Peyer's patch (tissue), 4 donors: Measurements from ENCODE around the gene CTSD.

Experiments used
- POLR2A ChIP-seq, 2 donors: fragments of 450-650 bp; IDR thresholded peaks; one replicate each; pipeline ENCODE4 v1.5.1; 2017; ENCODE audit warnings: antibody characterized with exemption in 2 of 2, mild to moderate bottlenecking in 2 of 2, moderate library complexity in 2 of 2
- TF ChIP-seq, protein P1 (sequence below), 6 experiments: fragments of 450-650 bp in 4 of 6; fragments of 200-600 bp in 2 of 6; sonication (generic) in 1 of 6; IDR thresholded peaks; one replicate each; pipeline ENCODE4 v1.5.1; 2017 to 2019; ENCODE audit warnings: antibody characterized with exemption in 6 of 6, mild to moderate bottlenecking in 3 of 6, moderate library complexity in 1 of 6

DNA sequence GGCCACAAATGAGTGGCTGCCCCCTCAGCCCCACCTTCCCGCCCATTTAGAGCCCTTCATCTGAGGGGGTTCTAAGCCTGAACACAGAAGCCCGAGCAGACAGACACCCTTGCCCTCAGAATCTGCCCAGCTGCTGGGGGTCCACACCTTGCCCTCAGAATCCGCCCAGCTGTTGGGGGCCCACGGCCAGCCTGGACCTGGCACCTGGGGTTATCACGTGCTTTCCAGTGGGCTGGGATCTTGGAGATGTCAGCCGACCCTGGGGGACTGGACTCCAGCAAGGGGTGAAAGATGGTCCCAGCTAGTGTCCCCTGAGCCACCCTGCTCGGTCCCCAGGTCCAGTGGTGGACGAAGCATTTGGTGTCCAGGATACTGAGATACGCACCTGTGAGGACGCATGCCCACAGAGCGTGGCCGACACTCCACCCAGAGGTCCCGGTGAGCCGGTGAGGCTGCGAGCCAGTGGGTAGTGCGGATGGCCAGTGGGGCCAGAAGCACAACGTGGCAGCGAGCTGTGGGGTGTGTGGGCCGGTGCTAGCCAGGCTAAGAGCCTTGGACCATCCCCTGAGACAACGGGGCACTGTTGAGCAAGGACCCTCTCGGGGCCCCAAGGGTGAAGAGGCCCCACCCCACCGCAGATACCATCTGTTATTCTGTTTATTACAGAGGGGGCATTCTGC is 3.1 kb upstream of the CTSD start:
- TF ChIP-seq POLR2A (IDR thresholded peaks at IDR 0.05), result no peak
- TF ChIP-seq, protein P1, sequence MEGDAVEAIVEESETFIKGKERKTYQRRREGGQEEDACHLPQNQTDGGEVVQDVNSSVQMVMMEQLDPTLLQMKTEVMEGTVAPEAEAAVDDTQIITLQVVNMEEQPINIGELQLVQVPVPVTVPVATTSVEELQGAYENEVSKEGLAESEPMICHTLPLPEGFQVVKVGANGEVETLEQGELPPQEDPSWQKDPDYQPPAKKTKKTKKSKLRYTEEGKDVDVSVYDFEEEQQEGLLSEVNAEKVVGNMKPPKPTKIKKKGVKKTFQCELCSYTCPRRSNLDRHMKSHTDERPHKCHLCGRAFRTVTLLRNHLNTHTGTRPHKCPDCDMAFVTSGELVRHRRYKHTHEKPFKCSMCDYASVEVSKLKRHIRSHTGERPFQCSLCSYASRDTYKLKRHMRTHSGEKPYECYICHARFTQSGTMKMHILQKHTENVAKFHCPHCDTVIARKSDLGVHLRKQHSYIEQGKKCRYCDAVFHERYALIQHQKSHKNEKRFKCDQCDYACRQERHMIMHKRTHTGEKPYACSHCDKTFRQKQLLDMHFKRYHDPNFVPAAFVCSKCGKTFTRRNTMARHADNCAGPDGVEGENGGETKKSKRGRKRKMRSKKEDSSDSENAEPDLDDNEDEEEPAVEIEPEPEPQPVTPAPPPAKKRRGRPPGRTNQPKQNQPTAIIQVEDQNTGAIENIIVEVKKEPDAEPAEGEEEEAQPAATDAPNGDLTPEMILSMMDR (IDR thresholded peaks at IDR 0.05), result no peak
